Neuronal stem cell (in vitro differentiated cells): ENCODE results near the gene PIMREG.

Experiments
- DNase-seq: peaks from one replicate; pipeline ENCODE4 v3.0.0-alpha.2; 2013; ENCODE audit warnings: low spot score
- H2AFZ ChIP-seq: one replicate; pipeline ENCODE4 v1.6.1; 2013; ENCODE audit warnings: mild to moderate bottlenecking, low read length, inconsistent platforms
- H2AK5ac ChIP-seq: 2 replicates; pipeline ENCODE4 v1.6.1; 2013; ENCODE audit warnings: low read depth, mild to moderate bottlenecking, inconsistent platforms, low read length, moderate library complexity, mixed read lengths
- H2BK120ac ChIP-seq: 2 replicates; pipeline ENCODE4 v1.6.1; 2013; ENCODE audit warnings: low read depth, mild to moderate bottlenecking, inconsistent platforms, low read length, moderate library complexity, mixed read lengths
- H2BK12ac ChIP-seq: one replicate; pipeline ENCODE4 v1.6.1; 2013; ENCODE audit warnings: low read length, inconsistent platforms
- H2BK15ac ChIP-seq: 2 replicates; pipeline ENCODE4 v1.6.1; 2013; ENCODE audit warnings: mild to moderate bottlenecking, low read length, inconsistent platforms, mixed read lengths
- H2BK5ac ChIP-seq: one replicate; pipeline ENCODE4 v1.6.1; 2013; ENCODE audit warnings: inconsistent platforms, mild to moderate bottlenecking, low read length, moderate library complexity
- H3K14ac ChIP-seq: one replicate; pipeline ENCODE4 v1.6.1; 2013; ENCODE audit warnings: low read length, inconsistent platforms
- H3K18ac ChIP-seq: 2 replicates; pipeline ENCODE4 v1.6.1; 2013; ENCODE audit warnings: low read length, inconsistent platforms
- H3K23ac ChIP-seq: 2 replicates; pipeline ENCODE4 v1.6.1; 2013; ENCODE audit warnings: low read depth, mild to moderate bottlenecking, mixed read lengths, low read length, inconsistent platforms; ENCODE audit not compliant: poor library complexity
- H3K27ac ChIP-seq: replicated peaks from 3 replicates; pipeline ENCODE4 v1.5.1; 2013; ENCODE audit warnings: low read length, inconsistent platforms
- H3K27me3 ChIP-seq, 3 experiments: 2 replicates each; pipeline ENCODE4 v1.6.1; 2013; ENCODE audit warnings: low read length in 3 of 3, mild to moderate bottlenecking in 2 of 3, inconsistent platforms in 1 of 3, low read depth in 1 of 3, mixed read lengths in 1 of 3, moderate library complexity in 1 of 3; ENCODE audit not compliant: control insufficient read depth in 3 of 3, insufficient read depth in 3 of 3
- H3K36me3 ChIP-seq, 2 donors: replicated peaks in 1 of 2; 2 replicates each; pipeline ENCODE4 v1.6.1; 2013; ENCODE audit warnings: low read length in 2 of 2; ENCODE audit not compliant: control insufficient read depth in 2 of 2, insufficient read depth in 2 of 2
- H3K4ac ChIP-seq: 2 replicates; pipeline ENCODE4 v1.6.1; 2013; ENCODE audit warnings: inconsistent platforms, mild to moderate bottlenecking, low read length, moderate library complexity
- H3K4me1 ChIP-seq, 2 donors: 1 replicate in 1 of 2; 2 replicates in 1 of 2; pipeline ENCODE4 v1.6.1; 2013; ENCODE audit warnings: low read length in 2 of 2, low read depth in 1 of 2; ENCODE audit not compliant: control insufficient read depth in 2 of 2, insufficient read depth in 1 of 2
- H3K4me2 ChIP-seq: one replicate; pipeline ENCODE4 v1.6.1; 2013; ENCODE audit warnings: mild to moderate bottlenecking, low read length, inconsistent platforms; ENCODE audit not compliant: insufficient read depth, poor library complexity, severe bottlenecking
- H3K4me3 ChIP-seq, 2 donors: 2 replicates each; pipeline ENCODE4 v1.5.1; 2013; ENCODE audit warnings: low read length in 2 of 2, mild to moderate bottlenecking in 2 of 2, inconsistent platforms in 1 of 2, moderate library complexity in 1 of 2
- H3K79me1 ChIP-seq: one replicate; pipeline ENCODE4 v1.6.1; 2013; ENCODE audit warnings: low read depth, mild to moderate bottlenecking, inconsistent platforms, low read length, moderate library complexity
- H3K9ac ChIP-seq: one replicate; pipeline ENCODE4 v1.6.1; 2013; ENCODE audit warnings: mild to moderate bottlenecking, low read depth, low read length, inconsistent platforms; ENCODE audit not compliant: poor library complexity
- H3K9me3 ChIP-seq, 2 donors: replicated peaks in 1 of 2; 2 replicates each; pipeline versions ENCODE3 to v1.6.1; 2013; ENCODE audit warnings: low read length in 2 of 2, mild to moderate bottlenecking in 2 of 2, inconsistent platforms in 1 of 2, low read depth in 1 of 2, mixed read lengths in 1 of 2, moderate library complexity in 1 of 2; ENCODE audit not compliant: control insufficient read depth in 2 of 2, insufficient read depth in 1 of 2
- H4K8ac ChIP-seq: one replicate; pipeline ENCODE4 v1.6.1; 2013; ENCODE audit warnings: low read depth, mild to moderate bottlenecking, inconsistent platforms, low read length, moderate library complexity
- H4K91ac ChIP-seq: one replicate; pipeline ENCODE4 v1.6.1; 2013; ENCODE audit warnings: low read length, low read depth, mild to moderate bottlenecking, inconsistent platforms; ENCODE audit not compliant: poor library complexity
- WGBS, 2 donors: extraction: QIAGEN DNeasy Blood & Tissue Kit; methylation state at CpG; one replicate each; pipeline ENCODE4 v1.1.7; 2013; ENCODE audit warnings: missing lambda C conversion rate in 2 of 2, mixed read lengths in 1 of 2; ENCODE audit not compliant: insufficient read length in 2 of 2, insufficient replicate concordance in 1 of 2; ENCODE audit errors: extremely low coverage in 2 of 2; 5-methylcytosine and 5-hydroxymethylcytosine counted together

The PIMREG gene

DNA sequence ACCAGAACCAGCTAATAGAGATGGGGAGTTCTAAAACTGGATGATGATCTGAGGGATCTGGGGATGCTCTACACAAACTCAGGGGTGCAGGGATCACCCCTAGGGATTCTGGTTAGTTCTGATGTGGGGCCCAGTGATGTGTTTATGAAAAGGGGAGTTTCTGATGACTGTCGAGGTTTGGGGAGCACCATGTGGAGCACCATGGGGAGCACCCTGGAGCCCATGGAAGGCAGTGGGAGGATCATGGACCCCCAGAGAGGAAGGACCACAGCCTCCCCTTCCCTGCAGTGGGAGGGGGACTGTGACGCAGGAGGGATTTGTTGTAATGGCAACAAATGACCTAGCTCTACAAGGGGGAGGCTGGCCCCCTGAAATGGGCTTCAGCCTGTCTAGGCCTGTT is 18.4 kb downstream of the PIMREG start:
- H2BK5ac ChIP-seq, result peak overlapping the region; percentile 55
- H3K4ac ChIP-seq, result no peak overlapping the region
- no peak overlapping the region for H3K23ac ChIP-seq
- no peaks in the 10 kb centered on the region for H3K36me3 ChIP-seq
- WGBS, 2 donors, result no CpG with 5 or more reads among the region's 2 CpGs
- peak overlapping the region; percentile 87 for H3K18ac ChIP-seq
- H2BK120ac ChIP-seq, result no peak overlapping the region
- no peak overlapping the region for H4K8ac ChIP-seq
- H4K91ac ChIP-seq, result no peak overlapping the region
- H3K4me3 ChIP-seq, result no peak overlapping the region
- no peak overlapping the region for H2AFZ ChIP-seq
- peaks cover 0 to 5% of the 10 kb centered on the region in 2 donors for H3K9me3 ChIP-seq
- H2AK5ac ChIP-seq, result peak overlapping the region; percentile 93
- no peak overlapping the region for H3K9ac ChIP-seq
- no peak overlapping the region for H3K27ac ChIP-seq
- peak overlapping the region; percentile 47 for H2BK12ac ChIP-seq
- H3K79me1 ChIP-seq, result no peaks in the 10 kb centered on the region
- no peak for DNase-seq
- no peak overlapping the region for H3K4me2 ChIP-seq
- no peak overlapping the region for H3K14ac ChIP-seq
- H3K27me3 ChIP-seq, result no peaks in the 10 kb centered on the region
- no peak overlapping the region for H2BK15ac ChIP-seq
- peaks cover 22 to 24% of the 10 kb centered on the region in 2 donors for H3K4me1 ChIP-seq

GRCh38 chr17:6463616-6464445 is 19.6 kb downstream of the PIMREG start:
- H3K4ac ChIP-seq, result no peak overlapping the region
- H2AFZ ChIP-seq, result no peak overlapping the region
- H4K91ac ChIP-seq, result no peak overlapping the region
- H3K4me1 ChIP-seq, result peaks cover 22 to 24% of the 10 kb centered on the region in 2 donors
- no peaks in the 10 kb centered on the region for H3K79me1 ChIP-seq
- no peak overlapping the region for H3K4me3 ChIP-seq
- H4K8ac ChIP-seq, result no peak overlapping the region
- no peaks in the 10 kb centered on the region for H3K27me3 ChIP-seq
- no peak overlapping the region for H3K27ac ChIP-seq
- no peak overlapping the region for H3K4me2 ChIP-seq
- peak overlapping the region; percentile 57 for H2BK15ac ChIP-seq
- peak overlapping the region; percentile 88 for H2AK5ac ChIP-seq
- H3K23ac ChIP-seq, result no peak overlapping the region
- no peaks in the 10 kb centered on the region for H3K36me3 ChIP-seq
- DNase-seq, result no peak
- H3K9me3 ChIP-seq, result peaks cover 0 to 5% of the 10 kb centered on the region in 2 donors
- H2BK120ac ChIP-seq, result peak overlapping the region; percentile 78
- H2BK5ac ChIP-seq, result peak overlapping the region; percentile 40
- H2BK12ac ChIP-seq, result peak overlapping the region; percentile 61
- H3K9ac ChIP-seq, result no peak overlapping the region
- peak overlapping the region; percentile 53 for H3K18ac ChIP-seq
- H3K14ac ChIP-seq, result no peak overlapping the region
- WGBS, 2 donors, result no CpG with 5 or more reads among the region's 24 CpGs

- no peak overlapping the region for H2BK12ac ChIP-seq
- peaks cover 22 to 24% of the 10 kb centered on the region in 2 donors for H3K4me1 ChIP-seq
- no peak overlapping the region for H3K27ac ChIP-seq
- peak overlapping the region; percentile 43 for H3K14ac ChIP-seq
- peak overlapping the region; percentile 57 for H2BK15ac ChIP-seq
- peak overlapping the region; percentile 88 for H2AK5ac ChIP-seq
- DNase-seq, result no peak
- H3K9me3 ChIP-seq, result peaks cover 0 to 5% of the 10 kb centered on the region in 2 donors
- no peak overlapping the region for H3K4ac ChIP-seq
- no peaks in the 10 kb centered on the region for H3K27me3 ChIP-seq
- H2AFZ ChIP-seq, result no peak overlapping the region
- no peak overlapping the region for H2BK120ac ChIP-seq
- peak overlapping the region; percentile 7 for H3K9ac ChIP-seq
- no peaks in the 10 kb centered on the region for H3K79me1 ChIP-seq
- peak overlapping the region; percentile 31 for H3K23ac ChIP-seq
- no peak overlapping the region for H3K4me3 ChIP-seq
- no CpG with 5 or more reads among the region's 14 CpGs for WGBS, 2 donors
- peak overlapping the region; percentile 40 for H2BK5ac ChIP-seq
- no peaks in the 10 kb centered on the region for H3K36me3 ChIP-seq
- H4K8ac ChIP-seq, result no peak overlapping the region
- H3K18ac ChIP-seq, result peak overlapping the region; percentile 53
- no peak overlapping the region for H4K91ac ChIP-seq
- H3K4me2 ChIP-seq, result no peak overlapping the region
Measured at GRCh38 chr17:6464446-6465041, 20.3 kb downstream of the PIMREG start.
